GM18502 (cell line): Measurements from ENCODE around the gene RGS7.
"Not testable (repeated sequence)": the region's sequence is repeated elsewhere in the genome, so short reads cannot be mapped to it uniquely, and the experiment has no call there.

ENCODE experiments used
- ATAC-seq: cut with Tn5 transposase; IDR thresholded peaks from one replicate; pipeline ENCODE4 v1.9.1; 2021; ENCODE audit warnings: mild to moderate bottlenecking; ENCODE audit not compliant: unreplicated experiment, poor library complexity

RGS7 gene

DNA sequence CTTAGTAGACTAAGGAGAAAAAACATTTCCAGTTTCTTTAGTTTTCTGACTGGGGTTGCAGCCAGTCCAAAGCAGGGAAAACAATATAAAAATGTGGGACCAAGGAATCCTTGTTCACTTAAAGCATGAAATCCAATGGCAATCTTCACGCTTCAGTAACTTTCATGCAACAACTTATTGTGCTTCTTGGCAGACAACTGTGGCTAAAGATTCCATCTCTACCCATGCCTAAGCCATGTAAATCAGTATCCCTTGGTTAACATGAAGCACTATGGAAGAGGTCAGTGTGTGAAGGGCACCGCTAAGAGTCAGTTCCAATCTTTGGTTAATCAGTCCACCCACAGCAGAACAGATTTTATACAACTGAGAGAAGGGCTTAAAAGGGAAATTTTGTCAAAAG lies 543.3 kb downstream of the RGS7 start:
- ATAC-seq: no peak

DNA sequence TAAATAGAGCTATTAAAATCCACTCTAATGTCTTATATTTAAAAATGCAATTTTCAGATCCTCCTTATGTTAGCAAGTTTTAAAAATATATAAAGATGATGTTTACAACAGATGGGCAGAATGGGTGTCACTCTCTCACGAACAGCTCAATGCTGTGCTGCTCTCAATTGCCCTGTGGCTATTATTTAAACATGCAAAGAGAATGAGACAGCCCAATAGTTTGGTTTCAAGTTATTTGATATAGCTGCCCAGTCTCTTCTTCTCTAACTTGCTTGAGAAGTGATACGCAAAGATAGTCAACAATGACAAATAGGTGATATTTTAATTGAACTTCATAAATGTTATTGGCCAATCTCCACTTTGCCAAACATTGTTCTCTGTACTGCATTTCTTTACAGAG lies 545.7 kb downstream of the RGS7 start:
- ATAC-seq: no peak

DNA sequence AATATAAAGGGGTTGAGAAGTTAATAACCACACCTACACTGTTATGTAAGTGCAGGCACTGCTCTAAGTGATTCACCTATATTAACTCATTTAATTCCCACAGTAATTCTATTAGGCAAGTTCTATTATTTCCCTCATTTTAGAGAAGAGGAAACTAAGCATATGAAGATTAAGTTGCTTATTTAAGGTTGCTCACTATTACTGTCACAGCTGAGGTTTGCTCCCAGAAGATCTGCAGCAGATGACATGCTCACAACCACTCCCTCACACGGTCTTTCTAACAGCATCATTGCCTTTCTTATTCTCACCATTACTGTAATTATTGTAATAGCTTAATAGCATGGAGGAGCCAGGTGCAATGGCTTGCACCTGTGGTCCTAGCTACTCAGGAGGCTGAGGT lies 548.6 kb downstream of the RGS7 start:
- no peak for ATAC-seq

DNA sequence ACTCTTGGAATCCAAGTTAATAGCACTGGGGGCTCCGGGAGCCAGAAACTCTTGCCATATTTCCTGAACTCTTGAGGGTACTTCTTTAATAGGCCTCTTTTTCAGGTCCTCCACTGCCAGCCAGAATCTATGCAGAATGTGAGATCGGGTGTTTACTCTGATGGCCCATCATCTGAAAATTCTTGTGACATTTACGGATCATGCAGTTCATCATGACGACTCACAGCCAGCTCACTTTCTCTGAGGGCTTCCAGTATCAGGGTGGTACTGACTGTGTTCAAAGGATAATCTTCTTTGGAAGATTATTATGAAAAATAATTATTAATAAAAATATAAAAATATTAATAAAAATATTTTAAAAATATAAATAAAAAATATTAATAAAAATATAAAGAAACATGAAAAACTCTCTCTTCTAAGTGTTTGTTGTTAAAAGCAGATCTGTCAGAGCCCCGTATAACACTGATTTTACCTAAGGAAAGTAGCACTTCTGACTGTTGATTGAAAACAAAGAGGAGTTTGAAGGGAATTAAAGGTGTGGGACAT lies 550.7 kb downstream of the RGS7 start:
- ATAC-seq: no peak

DNA sequence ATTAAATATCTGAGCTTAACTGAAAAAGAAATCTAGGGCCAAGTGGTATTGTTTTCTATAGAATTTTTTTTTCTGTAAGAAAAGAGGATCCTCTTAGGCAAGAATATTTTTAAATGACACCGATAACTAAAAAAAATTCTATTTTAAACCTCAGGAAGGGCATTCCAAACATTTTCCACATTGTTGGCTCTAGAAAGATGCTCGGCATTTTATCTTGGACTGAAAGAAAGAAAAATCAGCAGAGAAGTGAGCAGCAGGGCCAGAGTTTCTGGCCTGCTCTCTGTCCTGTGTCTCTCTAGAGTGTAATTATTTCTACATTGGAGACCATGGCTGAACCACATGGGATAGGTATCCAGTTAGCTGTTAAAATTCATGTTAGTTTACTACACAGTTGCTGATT lies 552.5 kb downstream of the RGS7 start:
- ATAC-seq: no peak

DNA sequence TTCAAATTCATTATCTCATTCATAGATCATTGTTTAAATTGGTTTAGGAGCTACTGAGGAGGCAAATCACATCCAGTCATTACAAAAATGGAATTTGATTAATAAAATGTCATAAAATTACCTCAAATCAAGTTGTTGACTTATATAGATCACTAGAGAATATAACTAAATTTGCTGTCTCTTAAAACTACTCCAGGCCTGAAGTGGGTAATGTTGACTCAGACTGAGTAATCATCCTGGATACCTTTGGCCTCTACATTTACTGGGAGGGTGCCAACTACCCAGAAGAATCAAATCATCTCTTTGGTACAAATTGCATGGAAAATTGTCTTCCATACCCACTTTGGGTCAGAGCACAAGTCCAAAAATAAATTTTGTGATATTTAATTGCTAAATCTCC lies 553.9 kb downstream of the RGS7 start:
- no peak for ATAC-seq

DNA sequence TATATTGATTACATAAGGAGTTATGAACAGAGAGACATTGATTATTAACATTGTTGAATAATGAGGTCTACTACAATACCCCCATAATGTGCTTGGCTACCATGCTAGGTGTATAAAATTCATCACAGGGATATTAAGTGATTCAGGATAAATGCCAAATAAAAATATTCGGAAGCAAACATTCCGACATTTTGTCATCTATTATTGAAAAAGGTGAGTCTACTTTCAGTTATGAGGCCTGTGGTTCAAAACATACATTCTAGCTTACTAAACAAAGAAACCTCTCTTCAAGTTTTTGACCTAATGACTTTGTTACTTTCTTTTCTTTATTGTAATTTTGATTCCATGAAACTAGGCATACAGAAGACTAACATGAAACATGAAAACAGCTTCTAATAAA lies 554.7 kb downstream of the RGS7 start:
- no peak for ATAC-seq

DNA sequence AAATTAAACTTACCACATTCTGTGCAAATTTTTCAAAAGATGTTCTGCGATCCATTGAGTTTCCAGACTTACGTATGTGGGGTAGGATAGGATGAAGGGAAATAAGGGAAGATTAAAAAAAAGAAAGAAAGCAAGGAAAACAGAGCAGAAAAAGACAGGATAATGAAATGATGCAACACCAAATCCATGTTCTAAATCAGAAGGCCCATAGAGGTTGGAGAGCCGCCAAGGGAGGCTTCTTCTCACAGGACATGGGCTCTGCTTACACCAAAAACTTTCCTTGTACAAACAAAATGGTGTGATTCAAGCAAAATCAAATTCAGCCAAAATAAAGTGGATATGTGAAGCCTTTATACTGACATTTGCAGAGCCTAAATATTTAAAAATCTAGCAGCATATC lies 555.6 kb downstream of the RGS7 start:
- no peak for ATAC-seq

DNA sequence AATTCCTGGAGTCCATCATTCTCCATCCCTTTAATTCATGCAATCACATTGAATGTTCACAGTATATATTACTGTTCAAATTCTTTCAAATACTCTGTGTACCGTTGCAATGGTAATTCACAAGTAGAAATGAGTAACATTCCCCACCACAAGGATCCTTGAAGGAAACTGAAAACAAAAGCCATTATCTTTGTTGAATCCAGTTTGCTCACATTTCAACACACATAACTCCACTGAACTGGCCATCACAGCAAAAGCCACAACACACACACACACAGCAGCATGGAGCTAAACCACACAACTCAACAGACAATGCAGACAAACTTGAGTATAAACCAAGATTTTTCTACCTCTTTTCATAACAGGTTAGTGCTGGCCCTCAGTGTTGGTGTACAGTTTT lies 556.7 kb downstream of the RGS7 start:
- ATAC-seq: no peak

DNA sequence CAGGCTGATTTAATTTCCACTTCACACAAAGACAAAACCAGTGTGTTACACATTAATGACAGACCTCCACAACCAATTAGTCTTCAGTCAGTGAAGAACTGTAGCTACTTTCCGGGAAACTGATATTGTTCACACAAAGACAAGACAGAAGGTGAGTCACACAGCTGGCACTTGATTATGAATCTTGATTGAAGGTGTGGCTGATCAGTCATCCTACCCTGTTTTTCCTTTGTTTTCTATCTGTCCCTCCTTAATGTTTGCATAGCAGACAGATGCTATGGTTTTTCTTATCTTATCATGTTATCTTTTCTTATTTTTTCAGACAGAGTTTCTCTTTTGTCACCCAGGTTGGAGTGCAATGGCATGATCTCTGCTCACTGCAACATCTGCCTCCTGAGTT lies 560.0 kb downstream of the RGS7 start:
- ATAC-seq: no peak

DNA sequence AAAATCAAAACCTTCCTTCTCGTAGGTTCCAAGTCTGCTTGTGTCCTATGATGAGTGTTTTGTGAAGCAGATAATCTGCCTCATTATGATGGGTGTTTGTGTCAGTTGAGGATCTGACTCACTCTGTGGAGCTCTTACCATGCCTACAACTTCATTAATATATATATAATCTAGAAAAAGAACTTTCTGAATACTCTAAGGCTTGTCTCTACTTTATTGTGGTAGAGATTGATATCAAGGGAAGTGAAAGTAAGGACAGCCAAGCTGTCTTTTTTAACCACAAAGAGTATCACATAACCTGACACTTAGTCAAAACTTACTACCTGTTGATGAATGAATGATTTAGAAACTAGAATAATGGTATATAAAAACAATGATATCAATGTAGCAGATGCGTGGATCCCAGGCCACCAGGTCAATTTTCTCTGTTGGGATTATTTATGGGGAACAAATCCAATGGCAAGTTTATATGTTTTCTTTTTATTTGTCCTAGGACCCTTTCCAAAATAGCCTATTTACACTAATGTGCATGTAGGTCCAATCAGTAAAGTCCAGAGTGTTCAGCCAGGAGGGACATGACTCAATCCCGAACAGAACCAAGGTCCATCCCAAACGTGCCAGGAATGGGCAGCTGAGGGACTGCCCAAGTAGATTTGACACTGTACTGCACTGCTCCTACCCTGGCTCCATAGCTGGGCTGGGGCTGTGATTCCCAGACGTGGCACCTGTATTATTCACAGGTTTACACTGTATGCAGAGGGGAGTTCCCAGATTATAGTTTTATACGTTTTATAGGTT lies 562.8 kb downstream of the RGS7 start:
- peak; percentile 89 for ATAC-seq

DNA sequence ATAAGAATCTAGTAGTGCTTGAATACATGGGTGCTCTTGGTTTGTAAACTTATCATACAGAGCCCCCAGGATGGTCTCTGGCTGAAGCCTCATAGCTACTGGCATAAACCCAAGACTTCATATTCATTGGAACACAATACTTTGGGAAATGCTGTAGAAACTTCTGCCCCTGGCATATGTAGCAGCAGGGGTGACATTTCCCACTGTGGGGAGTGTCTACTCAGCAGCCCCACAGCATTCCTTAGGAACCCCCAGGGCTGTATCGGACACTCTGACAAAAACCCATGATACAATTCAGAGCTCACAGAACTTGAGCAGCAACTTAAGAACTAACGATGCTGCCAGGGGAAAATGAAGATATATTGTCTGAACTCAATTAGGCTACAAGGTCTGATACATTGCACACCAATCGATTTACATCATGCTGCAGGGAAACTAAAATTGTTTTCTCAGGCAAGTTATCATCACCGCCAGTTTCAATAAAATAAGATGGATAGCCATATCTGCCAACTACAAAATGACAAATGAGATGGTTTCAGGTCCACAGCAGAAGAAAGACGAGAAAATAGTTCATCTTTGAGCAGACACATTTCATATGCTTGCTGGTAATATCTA lies 564.0 kb downstream of the RGS7 start:
- no peak for ATAC-seq

DNA sequence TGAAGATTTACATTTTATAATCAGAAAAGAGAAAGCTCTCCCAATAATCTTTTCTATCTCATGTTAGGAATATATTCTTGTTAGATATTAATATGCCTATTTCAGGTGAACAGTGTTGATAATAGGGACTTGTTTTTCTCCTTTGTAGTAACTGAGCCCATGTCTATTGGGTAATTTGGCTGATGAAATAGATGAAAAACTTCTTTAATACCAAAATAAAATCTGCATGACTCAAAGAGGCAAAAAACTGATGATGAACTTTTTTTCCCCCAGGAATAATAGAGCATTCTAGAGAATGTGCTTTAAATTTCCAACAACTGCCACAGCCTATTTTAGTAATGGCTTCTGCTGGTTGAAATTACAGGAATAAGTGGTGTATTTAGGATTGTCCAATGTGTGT lies 566.1 kb downstream of the RGS7 start:
- no peak for ATAC-seq

DNA sequence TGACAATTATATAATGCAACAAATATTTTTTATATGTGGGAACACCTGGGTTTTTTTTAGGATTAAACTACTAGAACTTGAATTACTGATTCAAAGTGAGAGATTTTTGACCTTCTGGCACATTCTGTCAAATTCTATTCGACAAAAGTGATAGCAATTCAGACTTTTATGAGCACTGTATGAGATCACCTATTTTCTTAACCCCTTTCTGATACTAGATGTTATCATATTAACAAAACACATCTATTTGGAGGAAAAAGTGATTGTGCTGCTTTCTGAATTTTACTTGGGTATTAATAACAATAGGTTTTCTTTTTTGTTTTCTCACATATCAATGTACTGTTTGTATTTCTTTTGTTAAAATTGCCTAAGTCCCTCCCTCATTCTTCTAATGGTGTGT lies 570.1 kb downstream of the RGS7 start:
- no peak for ATAC-seq

DNA sequence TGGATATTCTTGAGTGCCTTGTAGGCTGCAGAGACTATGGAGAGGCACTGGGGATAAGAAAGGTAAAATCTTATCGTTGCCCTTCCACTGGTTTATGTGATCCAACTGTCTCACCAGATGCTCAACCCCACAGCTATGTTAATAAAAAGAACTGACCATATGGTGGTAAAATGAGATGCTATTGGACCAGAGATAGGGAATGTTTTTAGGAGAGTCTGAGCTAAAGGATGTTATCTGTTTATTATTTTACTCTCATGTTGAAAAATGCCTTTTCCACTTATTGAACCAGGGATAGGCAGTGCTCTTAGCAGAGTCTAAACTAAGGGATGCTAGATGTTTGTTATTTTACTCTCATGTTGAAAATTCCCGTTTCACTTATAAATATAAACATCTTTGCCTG lies 572.2 kb downstream of the RGS7 start:
- ATAC-seq: no peak

DNA sequence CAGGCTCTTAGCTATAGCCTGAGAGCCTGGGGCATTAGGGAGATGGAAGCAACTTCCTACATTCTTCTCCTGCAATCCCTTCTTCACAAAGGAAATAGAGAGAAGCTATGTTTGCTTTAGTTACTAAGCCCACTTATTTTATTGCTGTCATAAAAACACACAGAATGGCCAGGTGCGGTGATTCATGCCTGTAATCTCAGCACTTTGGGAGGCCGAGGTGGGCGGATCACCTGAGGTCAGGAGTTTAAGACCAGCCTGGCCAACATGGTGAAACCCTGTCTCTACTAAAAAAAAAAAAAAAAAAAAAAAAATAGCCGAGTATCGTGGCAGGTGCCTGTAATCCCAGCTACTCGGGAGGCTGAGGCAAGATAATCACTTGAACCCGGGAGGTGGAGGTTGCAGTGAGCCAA lies 573.3 kb downstream of the RGS7 start:
- ATAC-seq: not testable (repeated sequence)

DNA sequence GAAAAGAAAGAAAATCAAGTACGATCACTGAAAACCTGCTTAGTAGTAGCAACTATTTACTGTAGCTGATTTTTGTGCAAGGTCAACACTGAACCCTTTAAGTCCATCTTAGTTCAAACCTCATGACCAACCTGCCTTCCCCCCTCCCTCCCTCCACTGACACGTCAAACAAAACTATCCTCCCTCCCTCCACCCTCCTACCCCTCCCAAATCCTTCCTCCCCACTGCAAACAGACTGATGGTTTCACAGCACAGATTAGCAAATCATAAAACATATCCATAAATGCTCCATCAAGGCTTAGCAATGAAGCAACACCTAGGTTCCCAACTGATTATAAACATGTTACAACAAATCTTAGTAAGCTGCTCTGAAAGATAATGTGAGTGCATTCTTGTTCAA lies 580.8 kb downstream of the RGS7 start:
- ATAC-seq: no peak

DNA sequence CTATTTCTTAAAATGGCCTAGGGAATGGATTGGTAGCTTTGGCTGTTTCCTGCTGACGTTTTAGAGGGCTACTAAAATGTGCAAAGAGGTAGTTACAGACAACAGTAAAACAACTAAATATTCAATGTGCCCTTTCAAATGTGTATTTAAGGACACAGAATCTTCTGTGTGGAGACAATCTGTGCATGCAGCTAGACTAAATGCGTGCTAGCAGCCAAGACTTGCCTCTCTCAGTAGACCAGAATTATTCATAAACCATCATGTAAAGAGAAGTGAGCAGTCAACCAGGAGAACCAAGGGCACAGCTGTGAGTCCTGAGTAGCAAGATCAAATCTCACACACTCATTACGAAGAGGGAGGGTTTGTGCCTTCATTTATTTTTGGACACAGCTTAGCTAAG lies 584.9 kb downstream of the RGS7 start:
- no peak for ATAC-seq

DNA sequence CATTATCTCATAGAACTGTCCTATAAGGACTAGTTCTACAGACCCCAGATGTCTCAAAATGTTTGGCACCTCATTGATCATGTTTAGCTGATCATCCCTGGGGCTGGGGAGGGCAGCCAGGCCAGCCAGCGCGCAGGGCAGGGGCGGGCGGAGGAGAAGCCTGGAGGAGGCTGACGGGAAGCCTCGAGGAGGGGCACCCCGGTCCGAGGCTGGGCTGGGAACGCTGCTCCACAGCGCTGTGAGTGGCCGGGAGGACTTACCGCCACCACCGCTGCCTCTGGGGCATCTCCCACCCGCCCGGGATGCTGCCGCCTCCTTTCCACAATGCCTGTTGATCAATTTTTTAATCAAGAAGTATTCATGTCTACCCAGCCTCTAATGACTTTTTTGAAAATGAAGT lies 585.6 kb downstream of the RGS7 start:
- ATAC-seq: no peak

DNA sequence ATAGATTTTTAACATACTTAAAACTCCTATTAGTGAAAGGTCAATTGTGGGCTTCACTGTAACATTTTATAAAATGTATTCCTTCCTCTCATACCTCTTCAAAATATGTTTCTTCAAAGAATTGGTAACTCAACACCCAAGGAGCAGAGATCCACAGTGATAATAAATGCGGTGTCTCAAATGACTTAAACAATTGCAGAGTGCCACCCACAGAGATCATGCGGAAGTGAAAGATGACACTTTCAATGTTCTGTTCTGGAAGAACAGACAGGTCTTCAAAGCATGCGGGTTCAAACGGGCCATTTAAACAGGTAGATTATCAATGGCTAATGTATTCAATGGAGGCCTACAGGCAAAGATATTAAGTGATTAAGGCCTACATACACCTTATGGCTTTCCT lies 588.0 kb downstream of the RGS7 start:
- no peak for ATAC-seq

DNA sequence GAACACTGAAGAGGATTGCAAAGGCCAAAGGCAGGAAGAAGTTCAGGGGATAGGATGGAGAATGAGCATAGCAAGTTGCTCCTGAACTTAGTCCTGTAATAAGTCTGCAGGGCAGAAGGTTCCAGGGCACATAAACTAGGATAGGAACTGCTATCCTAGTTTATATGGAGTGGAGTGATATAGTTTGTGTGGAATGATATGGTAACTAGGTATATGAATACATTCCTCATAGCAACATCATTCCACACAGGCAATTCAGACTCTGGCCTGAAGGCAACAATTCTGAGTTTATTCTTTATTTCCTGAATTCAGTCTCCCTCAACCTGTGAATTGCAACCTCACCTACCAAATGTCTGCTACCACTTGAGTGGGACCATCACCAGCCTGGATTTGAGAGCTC lies 590.2 kb downstream of the RGS7 start:
- no peak for ATAC-seq
